Nephron (organoid): Measurements from ENCODE around the gene THRB.

Experiments
- H3K27ac Mint-ChIP-seq, 3 experiments: 2 replicates each; pipeline ENCODE4 v1.8.0; 2020; ENCODE audit warnings: mixed read lengths in 3 of 3, mild to moderate bottlenecking in 2 of 3, moderate library complexity in 1 of 3
- H3K27me3 Mint-ChIP-seq: 2 replicates; pipeline ENCODE4 v1.8.0; 2021; ENCODE audit warnings: low read depth, mild to moderate bottlenecking, moderate library complexity, mixed read lengths
- H3K36me3 Mint-ChIP-seq: 2 replicates; pipeline ENCODE4 v1.8.0; 2020; ENCODE audit warnings: low read depth, mixed read lengths
- H3K4me1 Mint-ChIP-seq: 2 replicates; pipeline ENCODE4 v1.8.0; 2020; ENCODE audit warnings: mixed read lengths
- H3K4me3 Mint-ChIP-seq, 3 experiments: 2 replicates each; pipeline ENCODE4 v1.8.0; 2020; ENCODE audit warnings: mild to moderate bottlenecking in 3 of 3, mixed read lengths in 3 of 3, moderate library complexity in 2 of 3
- H3K9me3 Mint-ChIP-seq: 2 replicates; pipeline ENCODE4 v1.8.0; 2020; ENCODE audit warnings: mixed read lengths
- TF ChIP-seq, protein P1 (sequence below), 3 experiments: fragments of 200-600 bp; sonication (generic); IDR thresholded peaks; one replicate each; pipeline ENCODE4 v1.5.0; 2021; ENCODE audit warnings: antibody characterized with exemption in 3 of 3; ENCODE audit not compliant: unreplicated experiment in 3 of 3

The THRB gene

GRCh38 chr3:24120434-24120833 is 374.2 kb downstream of the THRB start:
- peaks cover 4% of the 10 kb centered on the region for H3K27me3 Mint-ChIP-seq
- H3K36me3 Mint-ChIP-seq = no peaks in the 10 kb centered on the region
- no peak overlapping the region for H3K27ac Mint-ChIP-seq

GRCh38 chr3:24119321-24119751 is 375.3 kb downstream of the THRB start:
- Mint-ChIP-seq H3K4me1 (no peaks in the 10 kb centered on the region), H3K27ac (no peak overlapping the region), H3K36me3 (no peaks in the 10 kb centered on the region), H3K9me3 (no peaks in the 10 kb centered on the region), H3K4me3 (no peak overlapping the region), H3K27me3 (peaks cover 4% of the 10 kb centered on the region)
- TF ChIP-seq, protein P1, sequence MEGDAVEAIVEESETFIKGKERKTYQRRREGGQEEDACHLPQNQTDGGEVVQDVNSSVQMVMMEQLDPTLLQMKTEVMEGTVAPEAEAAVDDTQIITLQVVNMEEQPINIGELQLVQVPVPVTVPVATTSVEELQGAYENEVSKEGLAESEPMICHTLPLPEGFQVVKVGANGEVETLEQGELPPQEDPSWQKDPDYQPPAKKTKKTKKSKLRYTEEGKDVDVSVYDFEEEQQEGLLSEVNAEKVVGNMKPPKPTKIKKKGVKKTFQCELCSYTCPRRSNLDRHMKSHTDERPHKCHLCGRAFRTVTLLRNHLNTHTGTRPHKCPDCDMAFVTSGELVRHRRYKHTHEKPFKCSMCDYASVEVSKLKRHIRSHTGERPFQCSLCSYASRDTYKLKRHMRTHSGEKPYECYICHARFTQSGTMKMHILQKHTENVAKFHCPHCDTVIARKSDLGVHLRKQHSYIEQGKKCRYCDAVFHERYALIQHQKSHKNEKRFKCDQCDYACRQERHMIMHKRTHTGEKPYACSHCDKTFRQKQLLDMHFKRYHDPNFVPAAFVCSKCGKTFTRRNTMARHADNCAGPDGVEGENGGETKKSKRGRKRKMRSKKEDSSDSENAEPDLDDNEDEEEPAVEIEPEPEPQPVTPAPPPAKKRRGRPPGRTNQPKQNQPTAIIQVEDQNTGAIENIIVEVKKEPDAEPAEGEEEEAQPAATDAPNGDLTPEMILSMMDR (IDR thresholded peaks at IDR 0.05; ENCODE audit: unreplicated experiment in 3 of 3) = no peak

More at GRCh38 chr3:24120434-24120833, 374.2 kb downstream of the THRB start:
- no peak overlapping the region for H3K4me3 Mint-ChIP-seq
- H3K4me1 Mint-ChIP-seq = no peaks in the 10 kb centered on the region
- no peaks in the 10 kb centered on the region for H3K9me3 Mint-ChIP-seq
- TF ChIP-seq, protein P1 (IDR thresholded peaks at IDR 0.05; ENCODE audit: unreplicated experiment in 3 of 3) = no peak

DNA sequence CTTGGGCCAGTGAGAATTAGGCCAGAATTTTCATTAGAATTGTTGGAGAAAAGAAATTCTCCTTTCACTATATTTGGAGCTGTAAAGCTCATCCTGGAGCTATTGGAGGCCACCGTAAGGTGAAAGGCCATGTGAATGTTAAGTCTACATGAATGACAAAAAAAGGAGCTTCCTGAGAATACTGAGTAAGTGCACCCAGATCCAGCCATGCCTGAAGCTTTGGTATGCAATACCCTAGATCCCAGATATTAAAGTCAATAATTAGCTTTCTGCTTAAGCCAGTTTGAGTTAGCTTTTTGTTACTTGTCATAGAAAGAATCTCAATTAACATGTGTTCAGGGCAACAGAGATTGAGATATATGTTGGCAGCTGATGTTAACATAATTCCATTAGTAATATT is 377.1 kb downstream of the THRB start:
- peaks cover 4% of the 10 kb centered on the region for H3K27me3 Mint-ChIP-seq
- H3K36me3 Mint-ChIP-seq = no peaks in the 10 kb centered on the region
- TF ChIP-seq, protein P1 (IDR thresholded peaks at IDR 0.05; ENCODE audit: unreplicated experiment in 3 of 3) = no peak
- no peaks in the 10 kb centered on the region for H3K4me1 Mint-ChIP-seq
- no peak overlapping the region for H3K4me3 Mint-ChIP-seq
- no peak overlapping the region for H3K27ac Mint-ChIP-seq
- H3K9me3 Mint-ChIP-seq = no peaks in the 10 kb centered on the region

- TF ChIP-seq, protein P1 (IDR thresholded peaks at IDR 0.05; ENCODE audit: unreplicated experiment in 3 of 3) = no peak
- Mint-ChIP-seq H3K27ac (no peak overlapping the region), H3K36me3 (no peaks in the 10 kb centered on the region), H3K9me3 (no peaks in the 10 kb centered on the region), H3K4me3 (no peak overlapping the region), H3K27me3 (no peaks in the 10 kb centered on the region), H3K4me1 (no peaks in the 10 kb centered on the region)
These were observed 382.9 kb downstream of the THRB start for GRCh38 chr3:24111711-24112110.

GRCh38 chr3:24110051-24110450 is 384.6 kb downstream of the THRB start:
- no peaks in the 10 kb centered on the region for H3K9me3 Mint-ChIP-seq
- no peaks in the 10 kb centered on the region for H3K36me3 Mint-ChIP-seq
- H3K27ac Mint-ChIP-seq = no peak overlapping the region
- no peak overlapping the region for H3K4me3 Mint-ChIP-seq
- TF ChIP-seq, protein P1 (IDR thresholded peaks at IDR 0.05; ENCODE audit: unreplicated experiment in 3 of 3) = no peak
- no peaks in the 10 kb centered on the region for H3K27me3 Mint-ChIP-seq
- no peaks in the 10 kb centered on the region for H3K4me1 Mint-ChIP-seq

DNA sequence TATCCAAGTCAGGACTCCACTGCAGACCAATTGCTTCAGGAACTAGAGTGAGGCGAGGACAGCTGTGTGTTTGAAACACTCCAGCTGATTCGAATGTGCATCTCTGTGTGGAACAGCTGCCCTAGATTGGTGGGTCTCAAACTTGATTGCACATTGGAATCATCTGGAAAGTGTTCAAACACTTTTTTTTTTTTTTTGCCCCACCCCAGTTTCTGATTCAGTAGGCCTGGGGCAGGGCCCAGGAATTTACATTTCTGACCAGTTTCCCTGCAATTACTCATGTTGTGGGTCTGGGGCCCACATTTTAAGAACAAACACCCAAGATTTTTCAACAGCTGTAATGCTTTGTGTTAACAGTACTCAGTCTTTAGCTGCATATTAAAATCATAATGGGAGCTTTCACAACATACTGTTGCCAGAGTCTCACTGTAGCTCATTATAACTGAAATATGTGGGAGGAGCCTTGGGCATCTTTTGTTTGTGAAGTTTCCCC is 392.9 kb downstream of the THRB start:
- TF ChIP-seq, protein P1 (IDR thresholded peaks at IDR 0.05; ENCODE audit: unreplicated experiment in 3 of 3) = no peak
- Mint-ChIP-seq H3K27ac (no peak overlapping the region), H3K36me3 (no peaks in the 10 kb centered on the region)

More for the DNA sequence above, 392.9 kb downstream of the THRB start:
- Mint-ChIP-seq H3K4me1 (peaks cover 5% of the 10 kb centered on the region), H3K9me3 (no peaks in the 10 kb centered on the region), H3K27me3 (no peaks in the 10 kb centered on the region), H3K4me3 (no peak overlapping the region)
